ENCODE data around the gene GLP2R.

GRCh38 chr17:9862220-9862619 is 36.5 kb downstream of the GLP2R start:
- TF ChIP-seq GATA2 (IDR thresholded peaks at IDR 0.05; ENCODE audit: low read depth, low read length) = no peak
- TF ChIP-seq GATA3 (IDR thresholded peaks at IDR 0.05; ENCODE audit: low read depth, low read length) = no peak
